ENCODE results near the gene TLE3. TPM values are rescaled to one million over a fixed set of nuclear protein-coding genes. Genes with fewer than 3 reads are reported as not detected.

TLE3 gene
- total and polyA plus RNA-seq, 2 of the 13 experiments (the other 11 are each of a cell fraction or from before 2014, with no cell fraction given) = 11.9 to 13.8 TPM

GRCh38 chr15:70099167-70099966 lies 1.6 kb upstream of the TLE3 start (continued):
- TF ChIP-seq HNF1B (CRISPR knock-in tag; IDR thresholded peaks at IDR 0.05) = peak; percentile 94
- TF ChIP-seq ZBTB33 (CRISPR knock-in tag; IDR thresholded peaks at IDR 0.05) = no peak
- 0 out of 2 replicates have a peak, but pooled peaks have one; percentile 26 for TF ChIP-seq MYPOP (CRISPR knock-in tag; IDR thresholded peaks at IDR 0.05)
- no peak for TF ChIP-seq BRCA1 (CRISPR knock-in tag; IDR thresholded peaks at IDR 0.05)
- 0 out of 2 replicates have a peak, but pooled peaks have one; percentile 51 for TF ChIP-seq ZNF614 (CRISPR knock-in tag; IDR thresholded peaks at IDR 0.05; ENCODE audit: borderline replicate concordance)
- peak; percentile 42 for TF ChIP-seq FOSL2 (CRISPR knock-in tag; IDR thresholded peaks at IDR 0.05)
- peak; percentile 60; the same call in 1 of the 2 replicates for TF ChIP-seq REL (CRISPR knock-in tag; conservative IDR thresholded peaks at IDR 0.05)
- peak; percentile 46; the same call in 1 of the 2 replicates for TF ChIP-seq KDM3A (CRISPR knock-in tag; IDR thresholded peaks at IDR 0.05; ENCODE audit: low read depth)
- TF ChIP-seq TEAD3 (CRISPR knock-in tag; optimal IDR thresholded peaks at IDR 0.05; ENCODE audit: borderline replicate concordance) = peak; percentile 72
- TF ChIP-seq ZNF280D (CRISPR knock-in tag; IDR thresholded peaks at IDR 0.05) = 0 out of 2 replicates have a peak, but pooled peaks have one; percentile 43
- no peak; the same call in 1 of the 2 replicates for TF ChIP-seq HOXA3 (CRISPR knock-in tag; IDR thresholded peaks at IDR 0.05)
- TF ChIP-seq MXD3 (CRISPR knock-in tag; IDR thresholded peaks at IDR 0.05) = 0 out of 2 replicates have a peak, but pooled peaks have one; percentile 60
- no peak for TF ChIP-seq DNMT3B (CRISPR knock-in tag; conservative IDR thresholded peaks at IDR 0.05)
- no peak; the same call in 1 of the 2 replicates for TF ChIP-seq ZBTB43 (CRISPR knock-in tag; conservative IDR thresholded peaks at IDR 0.05)
- TF ChIP-seq NFIC (IDR thresholded peaks at IDR 0.05; ENCODE audit: low read length) = peak; percentile 49; the same call in 1 of the 2 replicates
- peak; percentile 89 for TF ChIP-seq ZFP82 (CRISPR knock-in tag; IDR thresholded peaks at IDR 0.05; ENCODE audit: borderline replicate concordance)
- 0 out of 2 replicates have a peak, but pooled peaks have one; percentile 37 for TF ChIP-seq ZNF292 (CRISPR knock-in tag; IDR thresholded peaks at IDR 0.05; ENCODE audit: borderline replicate concordance, low read depth)
- TF ChIP-seq ZNF777 (CRISPR knock-in tag; IDR thresholded peaks at IDR 0.05) = peak; percentile 56
- peak; percentile 87 for TF ChIP-seq SALL1 (CRISPR knock-in tag; IDR thresholded peaks at IDR 0.05)
